ENCODE data around the gene DSEL. TPM values are rescaled to one million over a fixed set of nuclear protein-coding genes. Genes with fewer than 3 reads are reported as not detected.

The DSEL gene
- 2.2 TPM for polyA plus RNA-seq (2013, experiment 1 of 2)
- 2.1 TPM for polyA plus RNA-seq (2013, experiment 2 of 2)

GRCh38 chr18:67516539-67517443 is at the start of gene DSEL:
Gene DSEL, minus strand, starts transcription at chr18:67516720. Its CDS starts 2,112 bp downstream, at chr18:67514608.
- peaks cover 17% of the 10 kb centered on the region for H3K36me3 ChIP-seq (ENCODE audit: control insufficient read depth, insufficient read depth, low read length)
- no peaks in the 10 kb centered on the region for H3K9me3 ChIP-seq (ENCODE audit: control insufficient read depth, low read length)
- H3K4me1 ChIP-seq (ENCODE audit: control insufficient read depth, insufficient read depth, low read length, poor library complexity, severe bottlenecking): peaks cover 4% of the 10 kb centered on the region
- H3K4me3 ChIP-seq (ENCODE audit: extremely low read depth, insufficient read depth, low read length, poor library complexity, severe bottlenecking): peak within 1 kb of the TSS; percentile 81
- 0 to 1% methylated on average over 46 to 64 of the region's 79 CpGs for WGBS, 2 experiments (ENCODE audit: insufficient coverage in 2 of 2)
- peak within 1 kb of the TSS; percentile 59 for H3K27ac ChIP-seq (ENCODE audit: low read depth, low read length, severe bottlenecking)

DNA sequence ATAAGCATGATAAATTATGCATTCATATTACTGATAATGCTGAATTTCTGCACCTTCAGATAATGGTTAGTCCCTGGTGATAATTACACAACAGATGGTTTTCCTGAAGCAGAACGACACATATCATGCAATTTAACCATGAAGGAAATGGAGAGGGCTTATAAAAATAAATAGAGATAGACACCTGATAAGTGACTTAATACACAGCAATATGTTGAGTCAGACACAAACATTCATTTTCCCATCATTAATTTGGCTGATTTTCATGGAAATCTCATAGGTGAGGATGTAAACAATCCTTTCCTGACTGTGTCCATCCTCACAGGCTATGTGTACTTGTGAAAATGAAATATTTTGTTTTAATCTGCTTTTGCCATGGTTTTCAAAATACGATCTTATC is 36.9 kb upstream of the DSEL start:
- no peak overlapping the region for H3K27ac ChIP-seq (ENCODE audit: low read depth, low read length, severe bottlenecking)
- H3K9me3 ChIP-seq (ENCODE audit: control insufficient read depth, low read length): no peaks in the 10 kb centered on the region
- no peak overlapping the region for H3K4me3 ChIP-seq (ENCODE audit: extremely low read depth, insufficient read depth, low read length, poor library complexity, severe bottlenecking)
- 100% methylated on average over 1 of the region's 2 CpGs; no CpG with 5 or more reads in 1 of the 2 experiments for WGBS, 2 experiments (ENCODE audit: insufficient coverage in 2 of 2)
- no peaks in the 10 kb centered on the region for H3K4me1 ChIP-seq (ENCODE audit: control insufficient read depth, insufficient read depth, low read length, poor library complexity, severe bottlenecking)
- no peaks in the 10 kb centered on the region for H3K36me3 ChIP-seq (ENCODE audit: control insufficient read depth, insufficient read depth, low read length)

DNA sequence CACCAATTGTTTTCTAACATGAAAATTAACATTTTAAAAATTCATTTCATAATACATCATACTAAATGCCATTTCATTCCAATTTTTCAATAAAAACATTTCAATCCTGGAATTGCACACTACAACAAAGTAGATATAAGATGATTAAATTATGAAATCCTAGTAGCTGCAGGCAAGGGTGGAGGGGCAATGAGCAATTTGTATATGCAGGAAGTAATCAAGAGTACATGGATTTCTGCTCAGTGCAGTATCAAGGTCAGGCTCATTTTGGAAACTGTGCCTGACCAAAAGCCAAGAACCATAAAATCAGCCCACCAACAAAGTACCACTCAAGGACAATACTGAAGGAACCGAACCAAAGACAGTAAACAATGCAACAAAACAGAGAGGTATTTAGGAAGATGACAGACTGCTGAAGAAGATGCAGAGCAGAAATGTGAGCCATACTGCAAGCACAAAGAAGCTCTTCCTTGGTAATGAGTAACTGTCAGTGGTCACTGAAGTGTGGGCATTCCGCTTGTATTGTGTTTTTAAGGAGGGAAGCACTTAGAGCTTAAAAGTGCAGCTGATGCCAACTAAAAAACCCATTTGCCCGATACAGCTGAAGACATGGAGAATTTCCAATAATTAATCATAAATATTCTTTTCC is 34.5 kb upstream of the DSEL start:
- Histone ChIP-seq H3K9me3 (ENCODE audit: control insufficient read depth, low read length) (no peaks in the 10 kb centered on the region), H3K4me3 (ENCODE audit: extremely low read depth, insufficient read depth, low read length, poor library complexity, severe bottlenecking) (no peak overlapping the region), H3K27ac (ENCODE audit: low read depth, low read length, severe bottlenecking) (no peak overlapping the region), H3K36me3 (ENCODE audit: control insufficient read depth, insufficient read depth, low read length) (no peaks in the 10 kb centered on the region), H3K4me1 (ENCODE audit: control insufficient read depth, insufficient read depth, low read length, poor library complexity, severe bottlenecking) (no peaks in the 10 kb centered on the region)
- WGBS, 2 experiments (ENCODE audit: insufficient coverage in 2 of 2): 80% methylated on average over 1 of the region's 3 CpGs; no CpG with 5 or more reads in 1 of the 2 experiments

DNA sequence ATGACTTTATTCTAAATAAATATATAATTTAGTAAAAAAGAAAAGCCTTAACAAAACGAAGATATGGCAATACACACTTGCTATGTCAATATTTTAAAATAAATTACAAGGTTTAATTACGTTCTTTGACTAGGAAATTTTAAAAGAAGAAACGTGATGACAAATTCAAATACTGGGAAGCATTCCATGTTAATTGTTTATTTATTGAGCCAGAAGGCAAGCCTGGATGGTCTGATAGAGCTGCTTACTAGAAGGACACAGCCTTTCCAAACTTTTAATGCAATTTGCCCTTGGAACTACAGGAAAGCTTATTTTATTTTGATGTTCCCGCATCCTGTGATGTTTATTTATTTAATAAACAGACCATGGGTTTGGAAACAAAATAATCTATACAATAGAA is 33.4 kb upstream of the DSEL start:
- no peaks in the 10 kb centered on the region for H3K36me3 ChIP-seq (ENCODE audit: control insufficient read depth, insufficient read depth, low read length)
- no peak overlapping the region for H3K4me3 ChIP-seq (ENCODE audit: extremely low read depth, insufficient read depth, low read length, poor library complexity, severe bottlenecking)
- H3K9me3 ChIP-seq (ENCODE audit: control insufficient read depth, low read length): no peaks in the 10 kb centered on the region
- WGBS, 2 experiments (ENCODE audit: insufficient coverage in 2 of 2): 100% methylated on average over 1 of the region's 4 CpGs; no CpG with 5 or more reads in 1 of the 2 experiments
- no peak overlapping the region for H3K27ac ChIP-seq (ENCODE audit: low read depth, low read length, severe bottlenecking)
- no peaks in the 10 kb centered on the region for H3K4me1 ChIP-seq (ENCODE audit: control insufficient read depth, insufficient read depth, low read length, poor library complexity, severe bottlenecking)

DNA sequence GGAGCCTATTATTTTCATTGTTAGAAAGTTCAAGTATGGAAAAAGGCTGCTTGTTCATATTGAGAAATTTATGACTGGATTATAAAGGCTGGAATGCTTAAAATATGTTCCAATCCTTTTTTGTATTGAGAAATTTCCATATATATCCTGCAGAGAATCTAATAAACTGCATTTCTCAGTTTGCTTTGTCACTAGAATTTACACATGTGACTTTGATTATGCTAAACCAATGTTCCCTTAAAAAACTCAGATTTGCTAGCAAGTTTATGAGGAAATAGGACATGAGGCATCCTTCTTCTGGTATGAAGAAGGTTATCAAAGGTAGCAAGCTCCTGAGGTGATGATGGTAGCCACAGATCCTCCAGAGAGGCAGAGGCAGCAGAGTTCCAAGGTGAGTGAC is 29.2 kb upstream of the DSEL start:
- H3K27ac ChIP-seq (ENCODE audit: low read depth, low read length, severe bottlenecking): no peak overlapping the region
- no peak overlapping the region for H3K4me3 ChIP-seq (ENCODE audit: extremely low read depth, insufficient read depth, low read length, poor library complexity, severe bottlenecking)
- no peaks in the 10 kb centered on the region for H3K9me3 ChIP-seq (ENCODE audit: control insufficient read depth, low read length)
- H3K36me3 ChIP-seq (ENCODE audit: control insufficient read depth, insufficient read depth, low read length): no peaks in the 10 kb centered on the region
- H3K4me1 ChIP-seq (ENCODE audit: control insufficient read depth, insufficient read depth, low read length, poor library complexity, severe bottlenecking): no peaks in the 10 kb centered on the region

DNA sequence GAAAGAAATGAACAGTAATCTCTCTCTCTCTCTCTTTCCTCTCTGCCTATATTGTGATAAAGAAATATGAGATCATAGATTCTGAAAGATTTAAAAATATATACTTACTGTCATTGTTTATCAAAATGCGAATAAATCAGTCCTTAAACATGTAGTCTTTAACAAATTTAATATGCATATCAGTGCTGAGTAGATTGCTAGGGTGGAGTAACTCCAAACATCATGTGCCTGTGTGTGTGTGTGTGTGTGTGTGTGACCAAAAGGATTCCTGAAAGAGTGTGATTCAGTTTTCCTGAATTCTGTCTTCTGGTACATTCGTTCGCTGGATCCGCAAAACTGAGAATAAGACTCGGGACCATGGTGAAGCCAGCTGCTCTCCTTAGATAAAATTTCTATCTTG is 24.0 kb upstream of the DSEL start:
- Histone ChIP-seq H3K4me1 (ENCODE audit: control insufficient read depth, insufficient read depth, low read length, poor library complexity, severe bottlenecking) (no peaks in the 10 kb centered on the region), H3K27ac (ENCODE audit: low read depth, low read length, severe bottlenecking) (no peak overlapping the region), H3K9me3 (ENCODE audit: control insufficient read depth, low read length) (no peaks in the 10 kb centered on the region), H3K4me3 (ENCODE audit: extremely low read depth, insufficient read depth, low read length, poor library complexity, severe bottlenecking) (no peak overlapping the region), H3K36me3 (ENCODE audit: control insufficient read depth, insufficient read depth, low read length) (no peaks in the 10 kb centered on the region)
- WGBS, 2 experiments (ENCODE audit: insufficient coverage in 2 of 2): no CpG with 5 or more reads among the region's 5 CpGs

DNA sequence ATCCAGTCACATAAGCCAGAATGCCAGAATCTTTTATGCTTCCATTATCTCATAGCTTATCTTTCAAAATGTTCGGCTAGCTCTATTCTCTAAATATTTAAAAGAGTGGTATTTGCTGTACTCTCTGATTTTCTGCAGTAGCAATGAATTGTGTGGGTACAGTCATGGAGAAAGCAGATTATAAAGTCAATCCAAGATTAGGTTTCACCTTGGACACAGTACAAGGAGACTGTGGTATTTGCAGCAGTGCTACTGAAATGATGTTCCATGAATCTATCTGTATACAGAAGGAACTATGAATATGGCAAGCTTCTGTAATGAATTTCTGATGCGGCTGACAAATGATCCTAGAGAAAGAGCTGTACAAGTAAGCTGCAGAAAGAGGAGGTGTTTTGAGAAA is 15.4 kb upstream of the DSEL start:
- Histone ChIP-seq H3K36me3 (ENCODE audit: control insufficient read depth, insufficient read depth, low read length) (no peaks in the 10 kb centered on the region), H3K4me1 (ENCODE audit: control insufficient read depth, insufficient read depth, low read length, poor library complexity, severe bottlenecking) (no peaks in the 10 kb centered on the region)
- 80% methylated on average over 1 of the region's 2 CpGs; no CpG with 5 or more reads in 1 of the 2 experiments for WGBS, 2 experiments (ENCODE audit: insufficient coverage in 2 of 2)

GRCh38 chr18:67525328-67526099 is 9.0 kb upstream of the DSEL start:
- Histone ChIP-seq H3K36me3 (ENCODE audit: control insufficient read depth, insufficient read depth, low read length) (no peaks in the 10 kb centered on the region), H3K4me3 (ENCODE audit: extremely low read depth, insufficient read depth, low read length, poor library complexity, severe bottlenecking) (no peak overlapping the region), H3K27ac (ENCODE audit: low read depth, low read length, severe bottlenecking) (peak overlapping the region; percentile 78), H3K9me3 (ENCODE audit: control insufficient read depth, low read length) (no peaks in the 10 kb centered on the region), H3K4me1 (ENCODE audit: control insufficient read depth, insufficient read depth, low read length, poor library complexity, severe bottlenecking) (peaks cover 10% of the 10 kb centered on the region)
- WGBS, 2 experiments (ENCODE audit: insufficient coverage in 2 of 2): 75 to 100% methylated on average over 1 to 2 of the region's 3 CpGs

More for the DNA sequence above, 15.4 kb upstream of the DSEL start:
- Histone ChIP-seq H3K9me3 (ENCODE audit: control insufficient read depth, low read length) (no peaks in the 10 kb centered on the region), H3K27ac (ENCODE audit: low read depth, low read length, severe bottlenecking) (no peak overlapping the region), H3K4me3 (ENCODE audit: extremely low read depth, insufficient read depth, low read length, poor library complexity, severe bottlenecking) (no peak overlapping the region)

DNA sequence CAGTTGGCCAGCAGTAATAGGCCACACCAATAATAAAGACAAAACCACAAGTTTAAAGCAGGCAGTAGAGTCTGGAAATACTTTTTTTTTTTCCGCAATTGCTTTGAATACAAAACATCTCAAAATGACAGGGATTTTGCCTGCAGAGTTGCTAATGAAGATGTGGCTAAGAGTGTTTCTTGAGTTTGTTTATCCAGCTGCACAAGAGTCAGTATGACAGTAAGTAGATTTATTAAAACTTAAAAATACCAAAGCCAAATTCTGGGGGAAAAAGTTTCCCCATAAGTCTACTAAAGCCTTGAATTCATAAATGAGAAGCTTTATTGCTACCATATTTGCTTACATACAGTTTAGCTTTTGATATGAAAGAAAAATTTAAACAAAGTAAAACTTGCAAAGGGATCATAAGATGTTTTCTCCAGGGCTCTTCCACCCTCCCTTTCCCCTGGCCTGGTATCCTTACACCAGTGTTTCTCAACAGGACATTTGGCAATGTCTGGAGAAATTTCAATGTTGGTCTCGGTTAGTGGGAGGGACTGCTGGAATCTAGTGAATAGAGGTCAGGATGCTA is 3.9 kb upstream of the DSEL start:
- WGBS, 2 experiments (ENCODE audit: insufficient coverage in 2 of 2): no CpG with 5 or more reads among the region's 2 CpGs
- H3K27ac ChIP-seq (ENCODE audit: low read depth, low read length, severe bottlenecking): no peak overlapping the region

GRCh38 chr18:67519592-67519991 is 3.1 kb upstream of the DSEL start:
- Histone ChIP-seq H3K4me1 (ENCODE audit: control insufficient read depth, insufficient read depth, low read length, poor library complexity, severe bottlenecking) (peaks cover 4% of the 10 kb centered on the region), H3K9me3 (ENCODE audit: control insufficient read depth, low read length) (no peaks in the 10 kb centered on the region), H3K4me3 (ENCODE audit: extremely low read depth, insufficient read depth, low read length, poor library complexity, severe bottlenecking) (no peak overlapping the region), H3K36me3 (ENCODE audit: control insufficient read depth, insufficient read depth, low read length) (no peaks in the 10 kb centered on the region), H3K27ac (ENCODE audit: low read depth, low read length, severe bottlenecking) (no peak overlapping the region)
- no CpG with 5 or more reads among the region's 2 CpGs for WGBS, 2 experiments (ENCODE audit: insufficient coverage in 2 of 2)

More for the DNA sequence above, 3.9 kb upstream of the DSEL start:
- H3K4me3 ChIP-seq (ENCODE audit: extremely low read depth, insufficient read depth, low read length, poor library complexity, severe bottlenecking): no peak overlapping the region
- no peaks in the 10 kb centered on the region for H3K9me3 ChIP-seq (ENCODE audit: control insufficient read depth, low read length)
- H3K4me1 ChIP-seq (ENCODE audit: control insufficient read depth, insufficient read depth, low read length, poor library complexity, severe bottlenecking): peaks cover 8% of the 10 kb centered on the region
- H3K36me3 ChIP-seq (ENCODE audit: control insufficient read depth, insufficient read depth, low read length): no peaks in the 10 kb centered on the region

Measured in mesodermal cell (in vitro differentiated cells).